ENCODE data around the gene C9orf43. TPM values are rescaled to one million over a fixed set of nuclear protein-coding genes. Genes with fewer than 3 reads are reported as not detected.

C9orf43 gene
- total RNA-seq, 3 donors from 2014 or later = 0.20 to 0.55 TPM; not detected in 1

GRCh38 chr9:113463418-113464285 is 53.1 kb downstream of the C9orf43 start, which contains the start of gene RGS3:
TSS of gene RGS3 (plus strand) at chr9:113463727. CDS start at chr9:113463803, 76 bp downstream.
- peak; percentile 83 to 89 (median 89) for DNase-seq
- intact Hi-C loops (cut with DNase I, micrococcal nuclease) = no loop called here
- TF ChIP-seq CTCF (IDR thresholded peaks at IDR 0.05) = no peak

DNA sequence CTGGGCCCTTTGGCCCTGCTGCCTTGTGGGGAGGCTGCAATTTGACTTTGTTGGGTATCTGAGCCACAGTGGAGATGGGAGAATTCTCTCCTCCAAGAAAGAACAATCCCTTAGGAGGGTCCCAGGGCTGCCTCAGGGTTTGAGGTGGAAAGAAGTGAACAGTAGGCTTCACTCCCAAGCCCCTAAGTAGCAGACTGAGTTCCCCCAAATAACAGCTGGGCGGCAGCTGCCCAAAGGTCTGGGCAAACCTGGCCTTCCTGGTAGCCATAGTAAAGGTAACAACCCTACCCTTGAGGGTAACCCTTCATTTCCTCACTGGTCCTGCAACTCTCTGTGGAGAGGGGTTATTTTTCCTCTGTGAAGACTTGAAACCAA is 53.7 kb downstream of the C9orf43 start:
- Histone ChIP-seq H3K4me3 (no peak overlapping the region), H3K4me1 (ENCODE audit: low read depth) (peaks cover 3% of the 10 kb centered on the region), H3K9me3 (no peaks in the 10 kb centered on the region), H3K36me3 (ENCODE audit: low read depth) (no peaks in the 10 kb centered on the region)
- TF ChIP-seq CTCF (IDR thresholded peaks at IDR 0.05) = no peak
- ATAC-seq = peak; percentile 16
- peak in 1 of 3 donors; percentile 36 for DNase-seq
- intact Hi-C loops (cut with DNase I, micrococcal nuclease) = no loop called here

More at GRCh38 chr9:113463418-113464285, 53.1 kb downstream of the C9orf43 start, which contains the start of gene RGS3:
- peaks cover 3% of the 10 kb centered on the region for H3K4me1 ChIP-seq (ENCODE audit: low read depth)
- H3K9me3 ChIP-seq = no peaks in the 10 kb centered on the region
- H3K36me3 ChIP-seq (ENCODE audit: low read depth) = no peaks in the 10 kb centered on the region
- ATAC-seq = peak; percentile 97
- peak within 1 kb of the TSS; percentile 27 for H3K4me3 ChIP-seq

GRCh38 chr9:113465599-113466140 is 55.1 kb downstream of the C9orf43 start:
- no peak overlapping the region for H3K4me3 ChIP-seq
- intact Hi-C loops (cut with DNase I, micrococcal nuclease) = no loop called here
- DNase-seq (no peak), ATAC-seq (no peak)
- no peak for TF ChIP-seq CTCF (IDR thresholded peaks at IDR 0.05)
- peaks cover 3% of the 10 kb centered on the region for H3K4me1 ChIP-seq (ENCODE audit: low read depth)
- no peaks in the 10 kb centered on the region for H3K36me3 ChIP-seq (ENCODE audit: low read depth)
- H3K9me3 ChIP-seq = no peaks in the 10 kb centered on the region

DNA sequence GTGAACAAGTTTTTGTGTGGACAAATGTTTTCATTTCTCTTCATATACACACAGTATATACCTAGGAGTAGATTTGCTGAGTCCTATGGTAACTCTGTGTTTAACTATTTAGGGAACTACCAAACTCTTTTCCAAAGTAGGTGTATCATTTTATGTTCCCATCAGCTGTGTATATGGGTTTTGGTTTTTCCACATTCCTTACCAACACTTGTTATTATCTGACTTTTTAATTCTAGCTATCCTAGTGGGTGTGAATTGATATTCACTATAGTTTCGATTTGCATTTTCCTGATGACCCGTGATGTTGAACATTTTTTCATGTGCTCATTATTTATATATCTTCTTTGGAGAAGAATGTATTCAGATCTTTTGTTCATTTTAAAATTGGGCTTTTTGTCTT is 56.6 kb downstream of the C9orf43 start:
- H3K4me1 ChIP-seq (ENCODE audit: low read depth) = peaks cover 3% of the 10 kb centered on the region
- intact Hi-C loops (cut with DNase I, micrococcal nuclease) = no loop called here
- TF ChIP-seq CTCF (IDR thresholded peaks at IDR 0.05) = no peak
- ATAC-seq = no peak
- no peaks in the 10 kb centered on the region for H3K9me3 ChIP-seq
- no peak for DNase-seq
- no peaks in the 10 kb centered on the region for H3K36me3 ChIP-seq (ENCODE audit: low read depth)
- no peak overlapping the region for H3K4me3 ChIP-seq

GRCh38 chr9:113468716-113469448 is 58.3 kb downstream of the C9orf43 start:
- DNase-seq (no peak), ATAC-seq (no peak)
- Histone ChIP-seq H3K9me3 (no peaks in the 10 kb centered on the region), H3K36me3 (ENCODE audit: low read depth) (no peaks in the 10 kb centered on the region), H3K4me1 (ENCODE audit: low read depth) (peaks cover 3% of the 10 kb centered on the region), H3K4me3 (no peak overlapping the region)
- intact Hi-C loops (cut with DNase I, micrococcal nuclease) = no loop called here
- TF ChIP-seq CTCF (IDR thresholded peaks at IDR 0.05) = no peak
